HG02885 (cell line): ENCODE data around the gene NEK11.

Experiments used
- ATAC-seq: cut with Tn5 transposase; IDR thresholded peaks from one replicate; pipeline ENCODE4 v1.9.1; 2021; ENCODE audit warnings: mild to moderate bottlenecking; ENCODE audit not compliant: unreplicated experiment, poor library complexity

NEK11 gene

GRCh38 chr3:131386429-131387165, 359.9 kb downstream of the NEK11 start:
- ATAC-seq = no peak

GRCh38 chr3:131387796-131388489, 361.3 kb downstream of the NEK11 start:
- no peak for ATAC-seq

- ATAC-seq = no peak
Measured at GRCh38 chr3:131388490-131388799, 361.8 kb downstream of the NEK11 start.

GRCh38 chr3:131390331-131390730, 363.7 kb downstream of the NEK11 start:
- no peak for ATAC-seq

GRCh38 chr3:131393051-131393450, 366.4 kb downstream of the NEK11 start:
- ATAC-seq = no peak

- no peak for ATAC-seq
Measured at GRCh38 chr3:131393868-131394267, 367.2 kb downstream of the NEK11 start.

- ATAC-seq = no peak
Measured at GRCh38 chr3:131394400-131394799, 367.7 kb downstream of the NEK11 start.

- ATAC-seq = no peak
Measured at GRCh38 chr3:131396170-131396569, 369.5 kb downstream of the NEK11 start.

GRCh38 chr3:131397889-131398288, 371.2 kb downstream of the NEK11 start:
- no peak for ATAC-seq
